K562 (cell line): ENCODE data around the gene LONRF2. TPM values are rescaled to one million over a fixed set of nuclear protein-coding genes. Genes with fewer than 3 reads are reported as not detected.

Source experiments
- ARID1B ChIP-seq: fragments of 450-650 bp; IDR thresholded peaks from 2 replicates; pipeline ENCODE4 v1.6.1; 2016; ENCODE audit warnings: antibody characterized with exemption, mild to moderate bottlenecking, inconsistent platforms
- BRD4 ChIP-seq: fragments of 200-600 bp; sonication (generic); IDR thresholded peaks from 2 replicates; pipeline ENCODE4 v1.6.1; 2017; ENCODE audit warnings: inconsistent platforms
- ETS2 ChIP-seq: IDR thresholded peaks from 2 replicates; pipeline ENCODE4 v1.6.1; 2016; ENCODE audit warnings: borderline replicate concordance, missing genetic modification characterization, mild to moderate bottlenecking, moderate library complexity, missing compliant biosample characterization; ENCODE audit not compliant: poor library complexity, severe bottlenecking
- FOXP1 ChIP-seq: sonication (generic); formaldehyde crosslinking; IDR thresholded peaks from 2 replicates; pipeline ENCODE4 v1.8.0; 2022; ENCODE audit warnings: mild to moderate bottlenecking, missing genetic modification reagents
- GATA2 ChIP-seq: sonication (generic); formaldehyde crosslinking; IDR thresholded peaks from 2 replicates; pipeline ENCODE4 v1.4.0; 2020; ENCODE audit warnings: mild to moderate bottlenecking, missing genetic modification reagents
- JUN ChIP-seq, 2 experiments: sonication (generic) in 1 of 2; formaldehyde crosslinking in 1 of 2; IDR thresholded peaks; 2 replicates each; pipeline versions ENCODE4 v1.6.1 to v1.8.0; 2012 to 2022; ENCODE audit warnings: borderline replicate concordance in 2 of 2, mild to moderate bottlenecking in 2 of 2, improper control_type of control experiment in 1 of 2, low read depth in 1 of 2, low read length in 1 of 2, missing genetic modification reagents in 1 of 2
- NFRKB ChIP-seq: fragments of 450-650 bp; IDR thresholded peaks from 2 replicates; pipeline ENCODE4 v1.6.1; 2016; ENCODE audit warnings: low read depth
- PBX2 ChIP-seq, 2 experiments: IDR thresholded peaks in 1 of 2; conservative IDR thresholded peaks in 1 of 2; 2 replicates each; pipeline ENCODE4 v1.6.1; 2016; ENCODE audit warnings: low read depth in 2 of 2, mild to moderate bottlenecking in 1 of 2, missing compliant biosample characterization in 1 of 2, missing genetic modification characterization in 1 of 2, moderate library complexity in 1 of 2
- SETDB1 ChIP-seq: IDR thresholded peaks from one replicate; pipeline ENCODE4 v1.6.1; 2012; ENCODE audit warnings: low read length, control low read depth, inconsistent platforms
- ZBTB12 ChIP-seq: fragments of 250-450 bp; sonication (Bioruptor Pico); IDR thresholded peaks from 2 replicates; pipeline ENCODE4 v1.4.0; 2020
- ZBTB34 ChIP-seq: fragments of 250-450 bp; sonication (Bioruptor Pico); IDR thresholded peaks from 2 replicates; pipeline ENCODE4 v1.8.0; 2021; ENCODE audit warnings: mild to moderate bottlenecking, moderate library complexity
- ZNF184 ChIP-seq: sonication (generic); formaldehyde crosslinking; IDR thresholded peaks from 2 replicates; pipeline ENCODE4 v1.5.0; 2020; ENCODE audit warnings: missing genetic modification reagents
- ZNF830 ChIP-seq: fragments of 250-450 bp; sonication (Bioruptor Pico); IDR thresholded peaks from 2 replicates; pipeline ENCODE4 v1.5.0; 2021; ENCODE audit warnings: mild to moderate bottlenecking
- polyA plus RNA-seq, 8 experiments: library from polyadenylated mRNA; depleted of rRNA in 4 of 8; stranded (reverse) in 5 of 8; unstranded in 3 of 8; fragments of >200 nt; fragmentation: Nextera tagmentation in 2 of 8; fragmentation: Illumina TruSeq in 1 of 8; extraction: Ambion mirVana in 2 of 8; extraction: Trizol in 1 of 8; gene quantifications; 2 replicates each; pipeline versions ENCODE4 v1.2.1 to v1.2.3, GENCODE V29; 2011 to 2014; ENCODE audit warnings: inconsistent platforms in 1 of 8, missing spikeins in 1 of 8
- total RNA-seq, 7 experiments: library from RNA; depleted of rRNA in 6 of 7; stranded (reverse); fragments of >200 nt in 6 of 7; fragmentation: Illumina TruSeq in 2 of 7; extraction: Trizol in 2 of 7; gene quantifications; 2 replicates each; pipeline versions ENCODE4 v1.2.1 to v1.2.3, GENCODE V29; 2011 to 2021; ENCODE audit warnings: low replicate concordance in 1 of 7
- TF ChIP-seq, protein P1 (sequence below), 2 experiments: IDR thresholded peaks; 2 replicates each; pipeline ENCODE4 v1.6.1; 2011; ENCODE audit warnings: borderline replicate concordance in 1 of 2, control low read depth in 1 of 2, low read depth in 1 of 2, low read length in 1 of 2, mild to moderate bottlenecking in 1 of 2, mixed read lengths in 1 of 2, moderate library complexity in 1 of 2; ENCODE audit not compliant: insufficient read depth in 1 of 2, insufficient read length in 1 of 2, poor library complexity in 1 of 2, severe bottlenecking in 1 of 2; ENCODE audit errors: extremely low read depth in 1 of 2
- TF ChIP-seq, protein P2 (sequence below), 2 experiments: fragments of 250-450 bp in 1 of 2; fragments of 450-650 bp in 1 of 2; sonication (Bioruptor Pico) in 1 of 2; IDR thresholded peaks; 2 replicates each; pipeline versions ENCODE4 v1.6.1 to v1.8.0; 2016 to 2021; ENCODE audit warnings: mild to moderate bottlenecking in 2 of 2, moderate library complexity in 2 of 2, missing compliant biosample characterization in 1 of 2, missing genetic modification characterization in 1 of 2
- TF ChIP-seq, protein P3 (sequence below): fragments of 250-450 bp; sonication (Bioruptor Pico); IDR thresholded peaks from 2 replicates; pipeline ENCODE4 v1.9.0; 2021; ENCODE audit warnings: mild to moderate bottlenecking, inconsistent platforms

LONRF2 gene
- total and polyA plus RNA-seq, 9 of the 15 experiments (the other 6 are each of a cell fraction or from before 2014, with no cell fraction given) = 0.35 to 5.0 (median 2.7) TPM

- TF ChIP-seq ZBTB34 (CRISPR knock-in tag) = no peak
- no peak; the same call in 1 of the 2 replicates for TF ChIP-seq NFRKB
- no peak for TF ChIP-seq ZNF830 (CRISPR knock-in tag)
- TF ChIP-seq JUN (IDR thresholded peaks at IDR 0.05; ENCODE audit: borderline replicate concordance, low read depth, low read length) = peak; percentile 99
- no peak for TF ChIP-seq JUN (CRISPR knock-in tag; IDR thresholded peaks at IDR 0.05; ENCODE audit: borderline replicate concordance)
- no peak for TF ChIP-seq ZNF184
- TF ChIP-seq, protein P1, sequence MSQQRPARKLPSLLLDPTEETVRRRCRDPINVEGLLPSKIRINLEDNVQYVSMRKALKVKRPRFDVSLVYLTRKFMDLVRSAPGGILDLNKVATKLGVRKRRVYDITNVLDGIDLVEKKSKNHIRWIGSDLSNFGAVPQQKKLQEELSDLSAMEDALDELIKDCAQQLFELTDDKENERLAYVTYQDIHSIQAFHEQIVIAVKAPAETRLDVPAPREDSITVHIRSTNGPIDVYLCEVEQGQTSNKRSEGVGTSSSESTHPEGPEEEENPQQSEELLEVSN (IDR thresholded peaks at IDR 0.05; ENCODE audit: borderline replicate concordance in 1 of 2, extremely low read depth in 1 of 2, insufficient read depth in 1 of 2, insufficient read length in 1 of 2, low read depth in 1 of 2, low read length in 1 of 2, poor library complexity in 1 of 2, severe bottlenecking in 1 of 2) = peak; percentile 53
- no peak for TF ChIP-seq SETDB1
- TF ChIP-seq ARID1B = peak; percentile 95
- TF ChIP-seq PBX2 (CRISPR knock-in tag; IDR thresholded peaks at IDR 0.05; ENCODE audit: low read depth) = no peak
- TF ChIP-seq PBX2 (tag; conservative IDR thresholded peaks at IDR 0.05; ENCODE audit: low read depth) = peak; percentile 58
- 0 out of 2 replicates have a peak, but pooled peaks have one; percentile 15 for TF ChIP-seq BRD4
- TF ChIP-seq, protein P2, sequence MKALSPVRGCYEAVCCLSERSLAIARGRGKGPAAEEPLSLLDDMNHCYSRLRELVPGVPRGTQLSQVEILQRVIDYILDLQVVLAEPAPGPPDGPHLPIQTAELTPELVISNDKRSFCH (CRISPR knock-in tag; IDR thresholded peaks at IDR 0.05) = no peak
- TF ChIP-seq, protein P2 (tag; IDR thresholded peaks at IDR 0.05) = peak; percentile 51; the same call in 1 of the 2 replicates
- 0 out of 2 replicates have a peak, but pooled peaks have one; percentile 55 for TF ChIP-seq ZBTB12 (CRISPR knock-in tag)
- TF ChIP-seq ETS2 (tag) = no peak
- TF ChIP-seq GATA2 (CRISPR knock-in tag) = peak; percentile 78
- no peak for TF ChIP-seq FOXP1 (CRISPR knock-in tag)
- TF ChIP-seq, protein P3, sequence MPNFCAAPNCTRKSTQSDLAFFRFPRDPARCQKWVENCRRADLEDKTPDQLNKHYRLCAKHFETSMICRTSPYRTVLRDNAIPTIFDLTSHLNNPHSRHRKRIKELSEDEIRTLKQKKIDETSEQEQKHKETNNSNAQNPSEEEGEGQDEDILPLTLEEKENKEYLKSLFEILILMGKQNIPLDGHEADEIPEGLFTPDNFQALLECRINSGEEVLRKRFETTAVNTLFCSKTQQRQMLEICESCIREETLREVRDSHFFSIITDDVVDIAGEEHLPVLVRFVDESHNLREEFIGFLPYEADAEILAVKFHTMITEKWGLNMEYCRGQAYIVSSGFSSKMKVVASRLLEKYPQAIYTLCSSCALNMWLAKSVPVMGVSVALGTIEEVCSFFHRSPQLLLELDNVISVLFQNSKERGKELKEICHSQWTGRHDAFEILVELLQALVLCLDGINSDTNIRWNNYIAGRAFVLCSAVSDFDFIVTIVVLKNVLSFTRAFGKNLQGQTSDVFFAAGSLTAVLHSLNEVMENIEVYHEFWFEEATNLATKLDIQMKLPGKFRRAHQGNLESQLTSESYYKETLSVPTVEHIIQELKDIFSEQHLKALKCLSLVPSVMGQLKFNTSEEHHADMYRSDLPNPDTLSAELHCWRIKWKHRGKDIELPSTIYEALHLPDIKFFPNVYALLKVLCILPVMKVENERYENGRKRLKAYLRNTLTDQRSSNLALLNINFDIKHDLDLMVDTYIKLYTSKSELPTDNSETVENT (CRISPR knock-in tag) = no peak
Observed at GRCh38 chr2:100292022-100292580, 30.2 kb downstream of the LONRF2 start (continued).
